ENCODE results near the gene CFAP61. TPM values are rescaled to one million over a fixed set of nuclear protein-coding genes. Genes with fewer than 3 reads are reported as not detected.
A peak's percentile ranks its signal among the peaks of the same experiment; 100 is the strongest.

The CFAP61 gene
- total and polyA plus RNA-seq, 8 donors = 0.15 to 0.53 (median 0.33) TPM

GRCh38 chr20:20009784-20010253 lies 42.5 kb upstream of the CFAP61 start:
- no peaks in the 10 kb centered on the region for H3K27me3 ChIP-seq
- DNase-seq (no peak), FAIRE-seq (no peak), ATAC-seq (peak; percentile 60 to 77 (median 70))
- WGBS, 2 donors = 8 to 11% methylated on average over 14 of the region's 14 CpGs
- H3K4me1 ChIP-seq = peaks cover 14 to 29% (median 18%) of the 10 kb centered on the region in 3 donors
- H3K36me3 ChIP-seq = no peaks in the 10 kb centered on the region
- H3K9me3 ChIP-seq = no peaks in the 10 kb centered on the region
- TF ChIP-seq CTCF (IDR thresholded peaks at IDR 0.05) = no peak
- H3K27ac ChIP-seq = peak overlapping the region in 2 of 4 donors; percentile 50 to 64
- peak overlapping the region in 2 of 4 donors; percentile 18 to 23 for H3K4me3 ChIP-seq
- intact Hi-C loops (cut with DNase I) = loop anchor here in 1 of 3 donors (10.0 kb wide), 1 partner anchor 325 kb away; no protein-coding TSS in a partner anchor

GRCh38 chr20:20010639-20011500 lies 41.5 kb upstream of the CFAP61 start:
- Histone ChIP-seq H3K9me3 (no peaks in the 10 kb centered on the region), H3K4me1 (peaks cover 16 to 29% (median 27%) of the 10 kb centered on the region in 3 donors), H3K27me3 (no peaks in the 10 kb centered on the region), H3K27ac (peak overlapping the region in 3 of 4 donors; percentile 6 to 64 (median 42)), H3K36me3 (no peaks in the 10 kb centered on the region), H3K4me3 (no peak overlapping the region)
- DNase-seq (no peak), FAIRE-seq (peak; percentile 13), ATAC-seq (peak; percentile 47 to 71 (median 61))
- 24 to 26% methylated on average over 4 of the region's 4 CpGs for WGBS, 2 donors
- intact Hi-C loops (cut with DNase I) = no loop called here
- no peak for TF ChIP-seq CTCF (IDR thresholded peaks at IDR 0.05)

GRCh38 chr20:20012541-20012940 lies 39.8 kb upstream of the CFAP61 start:
- no peak overlapping the region for H3K4me3 ChIP-seq
- no peak overlapping the region for H3K27ac ChIP-seq
- H3K36me3 ChIP-seq = no peaks in the 10 kb centered on the region
- no peak for TF ChIP-seq CTCF (IDR thresholded peaks at IDR 0.05)
- 62 to 63% methylated on average over 2 of the region's 2 CpGs for WGBS, 2 donors
- no peak for FAIRE-seq
- H3K27me3 ChIP-seq = no peaks in the 10 kb centered on the region
- peaks cover 16 to 33% (median 30%) of the 10 kb centered on the region in 3 donors for H3K4me1 ChIP-seq
- intact Hi-C loops (cut with DNase I) = no loop called here
- H3K9me3 ChIP-seq = no peaks in the 10 kb centered on the region
- DNase-seq = no peak
- no peak for ATAC-seq

GRCh38 chr20:20014659-20015058 lies 37.7 kb upstream of the CFAP61 start:
- TF ChIP-seq CTCF (IDR thresholded peaks at IDR 0.05) = no peak
- Histone ChIP-seq H3K36me3 (no peaks in the 10 kb centered on the region), H3K4me1 (peaks cover 21 to 44% (median 34%) of the 10 kb centered on the region in 3 donors), H3K9me3 (no peaks in the 10 kb centered on the region), H3K27ac (peak overlapping the region in 1 of 4 donors; percentile 29), H3K4me3 (no peak overlapping the region), H3K27me3 (no peaks in the 10 kb centered on the region)
- no peak for ATAC-seq
- no peak for DNase-seq
- no peak for FAIRE-seq
- 26 to 32% methylated on average over 2 of the region's 2 CpGs for WGBS, 2 donors
- intact Hi-C loops (cut with DNase I) = no loop called here

All from pancreas (tissue), 10 donors.